ENCODE measurements around the gene CIB4.

CIB4 gene

DNA sequence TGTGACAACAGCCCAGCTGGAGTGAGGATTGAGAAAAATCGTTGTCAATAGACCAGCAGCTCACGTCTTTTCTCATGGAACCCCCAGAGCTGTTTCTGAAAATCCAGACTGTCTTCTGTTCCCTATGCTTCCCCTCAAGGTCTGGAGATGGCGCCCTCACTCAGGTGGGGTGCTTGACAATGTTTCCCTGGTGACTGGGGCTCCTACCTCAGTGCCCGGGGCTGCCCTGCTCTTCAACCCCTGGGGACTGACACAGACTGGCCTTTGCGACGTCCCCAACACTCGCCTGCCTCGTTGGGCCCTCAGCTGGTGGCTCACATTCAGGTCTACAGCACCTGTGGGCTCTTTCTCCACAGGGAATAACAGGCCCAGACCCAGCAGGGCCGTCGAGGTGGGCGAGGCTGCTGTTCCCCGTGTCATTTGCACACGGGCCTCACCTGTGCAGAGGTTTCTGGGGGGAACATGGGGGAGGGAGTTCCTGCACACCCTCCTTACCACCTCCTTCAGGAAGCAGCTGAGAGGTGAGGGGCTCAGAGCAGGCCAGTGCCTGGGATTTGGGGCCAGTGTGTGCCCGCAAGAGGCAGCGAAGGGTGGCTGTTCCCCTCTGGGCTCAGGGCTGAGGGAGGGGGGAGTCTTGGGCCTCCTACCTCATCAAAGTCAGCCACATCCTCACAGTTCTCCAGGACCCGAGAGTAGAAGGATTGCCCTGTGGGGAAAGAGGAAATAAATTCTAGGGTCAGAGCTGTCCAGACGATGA, 103.9 kb downstream of the CIB4 start:
- in situ Hi-C loops (cut with HindIII; ENCODE audit: low sequenced_read_pairs): no loop called here
- TF ChIP-seq, protein P1, sequence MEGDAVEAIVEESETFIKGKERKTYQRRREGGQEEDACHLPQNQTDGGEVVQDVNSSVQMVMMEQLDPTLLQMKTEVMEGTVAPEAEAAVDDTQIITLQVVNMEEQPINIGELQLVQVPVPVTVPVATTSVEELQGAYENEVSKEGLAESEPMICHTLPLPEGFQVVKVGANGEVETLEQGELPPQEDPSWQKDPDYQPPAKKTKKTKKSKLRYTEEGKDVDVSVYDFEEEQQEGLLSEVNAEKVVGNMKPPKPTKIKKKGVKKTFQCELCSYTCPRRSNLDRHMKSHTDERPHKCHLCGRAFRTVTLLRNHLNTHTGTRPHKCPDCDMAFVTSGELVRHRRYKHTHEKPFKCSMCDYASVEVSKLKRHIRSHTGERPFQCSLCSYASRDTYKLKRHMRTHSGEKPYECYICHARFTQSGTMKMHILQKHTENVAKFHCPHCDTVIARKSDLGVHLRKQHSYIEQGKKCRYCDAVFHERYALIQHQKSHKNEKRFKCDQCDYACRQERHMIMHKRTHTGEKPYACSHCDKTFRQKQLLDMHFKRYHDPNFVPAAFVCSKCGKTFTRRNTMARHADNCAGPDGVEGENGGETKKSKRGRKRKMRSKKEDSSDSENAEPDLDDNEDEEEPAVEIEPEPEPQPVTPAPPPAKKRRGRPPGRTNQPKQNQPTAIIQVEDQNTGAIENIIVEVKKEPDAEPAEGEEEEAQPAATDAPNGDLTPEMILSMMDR (IDR thresholded peaks at IDR 0.05; ENCODE audit: low read depth, low read length, missing control alignments): no peak
- no peak overlapping the region for H3K4me3 ChIP-seq (ENCODE audit: low read depth, low read length)
- no peak for DNase-seq (ENCODE audit: low read depth)

DNA sequence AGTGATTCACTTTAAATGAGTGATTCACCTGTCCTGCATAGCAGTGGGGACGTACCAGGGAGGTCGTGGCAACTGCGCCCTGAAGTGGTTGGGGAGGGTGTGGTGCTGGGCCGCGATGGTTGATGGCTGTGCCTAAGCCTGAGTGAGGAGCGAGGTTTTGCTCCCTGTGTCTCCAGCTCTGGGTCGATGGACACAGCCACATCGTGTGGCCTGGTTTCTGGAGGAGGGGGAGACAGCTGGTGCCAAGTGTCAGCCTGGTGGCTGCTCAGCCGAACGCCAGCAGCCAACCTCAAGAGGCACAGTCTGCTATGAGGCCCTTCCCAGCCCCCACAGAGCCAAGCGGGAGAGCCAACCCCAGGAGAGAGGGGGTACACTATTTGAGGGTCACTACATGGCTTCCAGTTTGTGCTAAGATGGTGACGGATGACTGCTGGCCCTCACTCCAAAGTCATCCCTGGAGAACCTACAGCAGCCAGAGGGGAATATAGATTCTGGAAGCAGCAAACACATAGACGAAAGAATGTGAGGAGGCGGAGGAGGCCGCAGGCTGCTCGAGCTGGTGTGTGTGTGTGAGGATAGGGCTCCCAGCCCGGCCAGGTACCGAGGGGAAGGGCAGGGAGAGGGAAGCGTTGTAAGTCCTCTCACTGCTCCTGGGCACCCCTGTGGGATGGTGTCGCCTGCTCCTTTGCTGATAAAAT, 104.6 kb downstream of the CIB4 start:
- TF ChIP-seq, protein P1 (IDR thresholded peaks at IDR 0.05; ENCODE audit: low read depth, low read length, missing control alignments): no peak
- H3K4me3 ChIP-seq (ENCODE audit: low read depth, low read length): no peak overlapping the region
- no peak for DNase-seq (ENCODE audit: low read depth)
- in situ Hi-C loops (cut with HindIII; ENCODE audit: low sequenced_read_pairs): no loop called here

DNA sequence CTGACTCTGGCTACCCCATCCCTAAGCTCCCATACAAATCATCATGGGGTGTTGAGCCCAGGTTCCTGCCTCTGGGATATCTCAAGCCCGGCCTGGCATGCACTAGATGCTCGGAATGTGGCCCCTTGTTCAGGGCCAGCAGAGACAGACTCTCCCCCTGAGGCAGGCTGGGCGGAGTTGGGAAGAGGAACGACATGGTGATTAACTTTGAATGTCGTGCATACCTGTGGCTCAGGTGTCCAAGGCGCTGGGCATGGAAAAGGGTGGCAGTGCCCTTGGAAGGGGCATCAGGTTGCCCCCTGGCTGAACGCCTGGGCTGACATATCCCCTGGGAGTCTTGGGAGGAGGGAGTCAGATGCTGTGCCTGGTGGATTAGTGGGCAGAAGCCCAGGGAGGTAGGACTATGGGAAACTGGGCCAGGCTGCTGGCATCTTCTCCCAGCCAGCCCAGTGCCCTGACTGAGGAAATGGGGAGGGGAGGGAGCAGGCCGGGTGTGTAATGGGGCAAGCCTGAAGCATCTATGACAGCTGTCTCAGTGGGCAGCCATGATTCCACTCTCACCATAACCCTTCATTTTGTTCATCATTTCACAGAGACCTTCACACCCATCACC, 105.4 kb downstream of the CIB4 start:
- in situ Hi-C loops (cut with HindIII; ENCODE audit: low sequenced_read_pairs): no loop called here
- no peak overlapping the region for H3K4me3 ChIP-seq (ENCODE audit: low read depth, low read length)
- DNase-seq (ENCODE audit: low read depth): no peak
- TF ChIP-seq, protein P1 (IDR thresholded peaks at IDR 0.05; ENCODE audit: low read depth, low read length, missing control alignments): no peak

DNA sequence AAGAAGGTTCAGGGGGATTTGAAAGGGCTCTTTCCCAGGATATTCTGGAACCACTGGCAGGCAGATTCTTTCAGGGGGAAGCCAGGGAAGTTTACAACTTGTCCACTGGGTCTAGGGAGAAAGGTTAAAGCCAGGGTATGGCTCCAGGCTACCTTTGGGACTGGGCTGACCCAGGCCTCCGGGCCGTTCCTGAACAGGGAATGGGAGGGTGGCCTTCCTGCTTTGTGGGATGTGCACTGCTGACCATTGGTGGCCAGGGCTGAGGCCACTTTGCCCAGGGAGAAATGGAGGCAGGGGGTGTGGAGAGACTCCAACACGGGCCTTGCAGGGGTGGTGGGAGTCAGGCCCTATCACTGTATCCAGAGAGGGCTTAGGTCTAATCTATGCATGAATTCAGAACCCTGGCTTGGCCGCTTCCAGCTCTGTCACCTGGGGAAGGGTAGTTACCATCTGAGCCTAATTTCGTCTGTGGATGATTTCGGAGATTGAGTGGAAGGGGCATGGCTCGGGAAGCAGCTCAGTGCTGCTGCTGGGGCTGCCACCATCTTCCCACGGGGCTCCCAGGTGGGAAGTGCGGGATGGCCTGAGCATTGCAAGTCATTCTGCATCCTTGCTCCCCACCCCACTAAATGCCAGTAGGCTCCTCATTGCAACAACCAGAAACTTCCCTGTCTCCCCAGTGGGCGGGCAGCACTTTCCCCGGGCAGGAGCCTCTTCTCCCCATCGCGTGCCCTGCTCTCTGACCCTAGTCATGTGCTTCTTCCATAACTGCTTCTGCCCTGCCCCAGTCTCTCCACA, 106.1 kb downstream of the CIB4 start:
- H3K4me3 ChIP-seq (ENCODE audit: low read depth, low read length): no peak overlapping the region
- TF ChIP-seq, protein P1 (IDR thresholded peaks at IDR 0.05; ENCODE audit: low read depth, low read length, missing control alignments): no peak
- in situ Hi-C loops (cut with HindIII; ENCODE audit: low sequenced_read_pairs): loop anchor here (5.0 kb wide), 2 partner anchors 37 to 38 kb away; no protein-coding TSS in a partner anchor
- no peak for DNase-seq (ENCODE audit: low read depth)

DNA sequence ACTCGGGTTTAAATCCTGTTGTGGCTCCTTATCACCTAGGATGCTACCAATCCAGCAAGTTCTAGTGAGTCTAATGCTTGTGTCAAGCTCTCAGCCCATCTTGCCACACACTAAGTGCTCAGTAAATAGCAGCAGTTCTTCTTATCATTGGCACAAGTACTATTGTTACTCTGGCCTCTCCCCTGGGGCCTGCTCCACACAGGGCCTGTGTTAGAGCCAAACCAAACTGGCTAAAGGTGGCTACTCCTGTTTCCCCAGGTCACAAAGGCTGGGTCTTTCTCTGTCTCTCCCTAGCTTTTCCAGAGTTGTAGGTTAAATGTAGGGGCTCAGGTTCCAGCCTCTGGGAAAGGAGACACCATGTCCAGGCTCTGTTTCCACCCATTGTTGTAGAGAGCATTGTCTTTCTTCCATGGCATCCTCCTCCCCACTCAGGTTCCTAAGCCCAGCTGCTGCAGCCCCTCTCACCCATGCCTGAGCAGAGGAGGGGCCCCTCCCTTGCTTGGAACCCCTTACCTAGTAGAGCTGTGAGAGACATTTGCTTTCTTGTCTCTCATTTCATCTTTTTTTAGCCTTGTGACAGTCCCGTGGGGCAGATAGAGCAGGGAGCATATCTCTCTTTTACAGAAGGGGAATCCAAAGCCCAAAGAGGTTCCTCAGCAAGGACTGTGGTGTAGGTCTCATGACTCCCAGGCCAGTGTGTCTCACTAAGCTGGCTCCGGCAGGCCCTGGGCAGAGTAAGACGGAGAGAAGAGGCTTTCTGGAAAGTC, 106.9 kb downstream of the CIB4 start:
- in situ Hi-C loops (cut with HindIII; ENCODE audit: low sequenced_read_pairs): loop anchor here (5.0 kb wide), 2 partner anchors 37 to 38 kb away; no protein-coding TSS in a partner anchor
- DNase-seq (ENCODE audit: low read depth): no peak
- H3K4me3 ChIP-seq (ENCODE audit: low read depth, low read length): no peak overlapping the region
- TF ChIP-seq, protein P1 (IDR thresholded peaks at IDR 0.05; ENCODE audit: low read depth, low read length, missing control alignments): no peak

All from astrocyte of the cerebellum (primary cell).